ENCODE results near the gene DNAJC5. TPM values are rescaled to one million over a fixed set of nuclear protein-coding genes. Genes with fewer than 3 reads are reported as not detected.
A peak's percentile ranks its signal among the peaks of the same experiment; 100 is the strongest.
"Not testable (repeated sequence)": the region's sequence is repeated elsewhere in the genome, so short reads cannot be mapped to it uniquely, and the experiment has no call there.

The DNAJC5 gene
- total RNA-seq, 1 experiment from 2014 or later: 45.0 TPM

DNA sequence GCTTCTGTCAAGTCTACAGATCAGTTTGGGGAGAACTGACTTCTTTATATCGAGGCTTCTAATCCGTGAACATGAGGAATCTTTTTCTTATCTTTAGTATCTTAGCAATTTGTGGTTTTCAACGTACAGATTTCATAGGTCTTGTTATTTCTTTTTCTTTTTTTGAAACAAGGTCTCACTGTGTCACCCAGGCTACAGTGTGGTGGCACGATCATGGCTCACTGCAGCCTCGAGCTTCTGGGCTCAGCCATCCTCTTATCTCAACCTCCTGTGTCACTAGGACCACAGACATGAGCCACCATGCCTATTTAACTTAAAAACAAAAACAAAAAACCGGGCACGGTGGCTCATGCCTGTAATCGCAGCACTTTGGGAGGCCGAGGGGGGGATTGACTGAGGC, 29.3 kb downstream of the DNAJC5 start:
- no peaks in the 10 kb centered on the region for H3K27me3 Mint-ChIP-seq (ENCODE audit: insufficient read depth, unreplicated experiment)
- CTCF ChIA-PET: no interaction called here

DNA sequence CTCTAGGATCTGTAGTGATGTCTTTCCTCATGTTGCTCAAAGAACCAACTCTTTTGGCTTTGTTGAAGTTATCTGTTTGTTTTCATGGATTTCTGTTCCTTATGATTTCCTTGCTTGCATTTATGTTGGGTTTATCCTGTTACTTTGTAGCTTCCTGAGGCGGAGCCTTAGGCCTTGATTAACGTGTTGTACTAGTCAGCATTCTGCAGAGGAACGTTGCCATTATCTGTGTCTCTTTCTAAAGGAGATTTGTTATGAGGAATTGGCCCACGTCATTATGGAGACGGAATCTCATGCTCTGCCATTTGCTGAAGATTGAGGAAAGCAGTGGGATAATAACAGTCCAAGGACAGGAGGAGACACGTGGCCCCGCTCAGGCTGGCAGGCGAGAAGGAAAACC, 31.4 kb downstream of the DNAJC5 start:
- Mint-ChIP-seq H3K4me3 (ENCODE audit: unreplicated experiment) (no peak overlapping the region), H3K9me3 (ENCODE audit: unreplicated experiment) (no peaks in the 10 kb centered on the region), H3K27me3 (ENCODE audit: insufficient read depth, unreplicated experiment) (no peaks in the 10 kb centered on the region), H3K27ac (ENCODE audit: low read depth, unreplicated experiment) (no peak overlapping the region), H3K36me3 (ENCODE audit: insufficient read depth, unreplicated experiment) (peaks cover 71% of the 10 kb centered on the region), H3K4me1 (ENCODE audit: insufficient read depth, unreplicated experiment) (no peaks in the 10 kb centered on the region)
- TF ChIP-seq, protein P1, sequence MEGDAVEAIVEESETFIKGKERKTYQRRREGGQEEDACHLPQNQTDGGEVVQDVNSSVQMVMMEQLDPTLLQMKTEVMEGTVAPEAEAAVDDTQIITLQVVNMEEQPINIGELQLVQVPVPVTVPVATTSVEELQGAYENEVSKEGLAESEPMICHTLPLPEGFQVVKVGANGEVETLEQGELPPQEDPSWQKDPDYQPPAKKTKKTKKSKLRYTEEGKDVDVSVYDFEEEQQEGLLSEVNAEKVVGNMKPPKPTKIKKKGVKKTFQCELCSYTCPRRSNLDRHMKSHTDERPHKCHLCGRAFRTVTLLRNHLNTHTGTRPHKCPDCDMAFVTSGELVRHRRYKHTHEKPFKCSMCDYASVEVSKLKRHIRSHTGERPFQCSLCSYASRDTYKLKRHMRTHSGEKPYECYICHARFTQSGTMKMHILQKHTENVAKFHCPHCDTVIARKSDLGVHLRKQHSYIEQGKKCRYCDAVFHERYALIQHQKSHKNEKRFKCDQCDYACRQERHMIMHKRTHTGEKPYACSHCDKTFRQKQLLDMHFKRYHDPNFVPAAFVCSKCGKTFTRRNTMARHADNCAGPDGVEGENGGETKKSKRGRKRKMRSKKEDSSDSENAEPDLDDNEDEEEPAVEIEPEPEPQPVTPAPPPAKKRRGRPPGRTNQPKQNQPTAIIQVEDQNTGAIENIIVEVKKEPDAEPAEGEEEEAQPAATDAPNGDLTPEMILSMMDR (IDR thresholded peaks at IDR 0.05; ENCODE audit: unreplicated experiment): no peak
- intact Hi-C loops (cut with micrococcal nuclease): no loop called here
- CTCF ChIA-PET: no interaction called here
- no peak for DNase-seq (ENCODE audit: unreplicated experiment)
- BruUV-seq (replicated peaks): no TSS peak
- POLR2A ChIA-PET: interaction anchor here (1.3 to 1.4 kb wide), 2 partner anchors 30 to 61 kb away, joined by 3 to 4 read pairs; partner anchors contain the start of gene TPD52L2

More for the DNA sequence above, 29.3 kb downstream of the DNAJC5 start:
- intact Hi-C loops (cut with micrococcal nuclease): no loop called here
- H3K4me3 Mint-ChIP-seq (ENCODE audit: unreplicated experiment): no peak overlapping the region
- POLR2A ChIA-PET: interaction anchor here (1.7 kb wide), 1 partner anchor 58 kb away, joined by 3 read pairs; no protein-coding TSS in a partner anchor
- peak overlapping the region; percentile 7 for H3K27ac Mint-ChIP-seq (ENCODE audit: low read depth, unreplicated experiment)
- TF ChIP-seq, protein P1 (IDR thresholded peaks at IDR 0.05; ENCODE audit: unreplicated experiment): no peak
- H3K4me1 Mint-ChIP-seq (ENCODE audit: insufficient read depth, unreplicated experiment): no peaks in the 10 kb centered on the region
- no peak for DNase-seq (ENCODE audit: unreplicated experiment)
- BruUV-seq (replicated peaks): no TSS peak
- peaks cover 65% of the 10 kb centered on the region for H3K36me3 Mint-ChIP-seq (ENCODE audit: insufficient read depth, unreplicated experiment)
- no peaks in the 10 kb centered on the region for H3K9me3 Mint-ChIP-seq (ENCODE audit: unreplicated experiment)

DNA sequence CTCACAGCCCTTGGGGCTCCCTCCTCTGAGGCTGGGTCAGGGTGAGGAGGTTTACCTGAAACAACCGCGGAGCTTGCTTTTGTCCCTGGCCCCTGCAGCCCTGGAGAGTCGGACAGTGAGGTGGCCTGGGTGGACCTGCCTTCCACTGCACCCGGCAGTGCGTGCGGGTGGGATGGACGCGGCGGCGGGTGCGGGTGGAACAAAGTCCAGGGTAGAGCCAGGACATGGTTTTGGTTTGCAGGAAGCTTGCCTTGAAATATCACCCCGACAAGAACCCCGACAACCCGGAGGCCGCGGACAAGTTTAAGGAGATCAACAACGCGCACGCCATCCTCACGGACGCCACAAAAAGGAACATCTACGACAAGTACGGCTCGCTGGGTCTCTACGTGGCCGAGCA, 34.1 kb downstream of the DNAJC5 start:
- BruUV-seq (replicated peaks): no TSS peak
- H3K36me3 Mint-ChIP-seq (ENCODE audit: insufficient read depth, unreplicated experiment): peaks cover 70% of the 10 kb centered on the region
- no peak overlapping the region for H3K27ac Mint-ChIP-seq (ENCODE audit: low read depth, unreplicated experiment)
- no peaks in the 10 kb centered on the region for H3K4me1 Mint-ChIP-seq (ENCODE audit: insufficient read depth, unreplicated experiment)
- no peak overlapping the region for H3K4me3 Mint-ChIP-seq (ENCODE audit: unreplicated experiment)
- no peaks in the 10 kb centered on the region for H3K9me3 Mint-ChIP-seq (ENCODE audit: unreplicated experiment)
- intact Hi-C loops (cut with micrococcal nuclease): no loop called here
- POLR2A ChIA-PET: interaction anchor here (1.0 kb wide), 1 partner anchor 27 kb away, joined by 3 read pairs; the partner anchor contains the start of gene UCKL1
- TF ChIP-seq, protein P1 (IDR thresholded peaks at IDR 0.05; ENCODE audit: unreplicated experiment): no peak
- no peaks in the 10 kb centered on the region for H3K27me3 Mint-ChIP-seq (ENCODE audit: insufficient read depth, unreplicated experiment)
- CTCF ChIA-PET: interaction anchor here (0.8 kb wide), 1 partner anchor 1908 kb away, joined by 4 read pairs; no protein-coding TSS in a partner anchor
- no peak for DNase-seq (ENCODE audit: unreplicated experiment)

DNA sequence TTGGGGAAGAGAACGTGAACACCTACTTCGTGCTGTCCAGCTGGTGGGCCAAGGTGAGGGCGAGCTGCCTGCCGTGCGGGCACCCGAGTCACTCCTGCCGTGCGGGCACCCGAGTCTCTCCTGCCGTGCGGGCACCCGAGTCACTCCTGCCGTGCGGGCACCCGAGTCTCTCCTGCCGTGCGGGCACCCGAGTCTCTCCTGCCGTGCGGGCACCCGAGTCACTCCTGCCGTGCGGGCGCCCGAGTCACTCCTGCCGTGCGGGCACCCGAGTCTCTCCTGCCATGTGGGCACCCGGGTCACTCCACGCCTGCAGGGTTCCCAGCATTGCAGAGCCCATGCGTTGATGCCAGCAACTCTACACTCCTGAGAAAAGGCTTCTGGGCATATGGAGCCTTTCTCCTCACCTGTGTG, 34.6 kb downstream of the DNAJC5 start:
- DNase-seq (ENCODE audit: unreplicated experiment); CTCF ChIA-PET; H3K4me3 Mint-ChIP-seq (ENCODE audit: unreplicated experiment); H3K9me3 Mint-ChIP-seq (ENCODE audit: unreplicated experiment); BruUV-seq (replicated peaks); H3K27ac Mint-ChIP-seq (ENCODE audit: low read depth, unreplicated experiment); H3K27me3 Mint-ChIP-seq (ENCODE audit: insufficient read depth, unreplicated experiment); H3K4me1 Mint-ChIP-seq (ENCODE audit: insufficient read depth, unreplicated experiment); intact Hi-C loops (cut with micrococcal nuclease): not testable (repeated sequence)
- H3K36me3 Mint-ChIP-seq (ENCODE audit: insufficient read depth, unreplicated experiment): peaks cover 73% of the 10 kb centered on the region
- POLR2A ChIA-PET: interaction anchor here (1.0 kb wide), 1 partner anchor 8 kb away, joined by 4 read pairs; no protein-coding TSS in a partner anchor

All from MCF 10A (cell line).